T47D (cell line): ENCODE results near the gene UVSSA.
"Not testable (repeated sequence)": the region's sequence is repeated elsewhere in the genome, so short reads cannot be mapped to it uniquely, and the experiment has no call there.

Source experiments
- DNase-seq, 2 experiments: peaks; one replicate each; pipeline versions ENCODE4 v3.0.0 to v3.0.0-alpha.2; 2011 to 2012; ENCODE audit warnings: low read depth in 1 of 2, low spot score in 1 of 2
- JUND ChIP-seq: IDR thresholded peaks from 2 replicates; pipeline ENCODE4 v1.6.1; 2012; ENCODE audit warnings: low read depth
- in situ Hi-C: cut with HindIII; loops from 2 replicates; pipeline ENCODE4 v1.10.0; 2016; ENCODE audit warnings: low sequenced_read_pairs, low pct_unique_long_range_greater_than_20kb

UVSSA gene

GRCh38 chr4:1329408-1330371 lies 17.3 kb upstream of the UVSSA start:
- no peak for TF ChIP-seq JUND
- in situ Hi-C loops, result no loop called here
- DNase-seq, result no peak

- no peak for DNase-seq
- no peak for TF ChIP-seq JUND
- in situ Hi-C loops, result no loop called here
Observed at GRCh38 chr4:1330761-1331590, 16.0 kb upstream of the UVSSA start.

GRCh38 chr4:1331591-1332353 lies 15.2 kb upstream of the UVSSA start:
- no peak for DNase-seq
- no peak for TF ChIP-seq JUND
- in situ Hi-C loops, result no loop called here

GRCh38 chr4:1332686-1333085 lies 14.3 kb upstream of the UVSSA start:
- in situ Hi-C loops, result no loop called here
- DNase-seq, result no peak
- TF ChIP-seq JUND, result no peak

- in situ Hi-C loops, result no loop called here
- no peak for TF ChIP-seq JUND
- DNase-seq, result no peak
Observed at GRCh38 chr4:1333256-1333655, 13.8 kb upstream of the UVSSA start.

GRCh38 chr4:1333851-1334578 lies 13.0 kb upstream of the UVSSA start:
- in situ Hi-C loops, DNase-seq: not testable (repeated sequence)

GRCh38 chr4:1334579-1334895 lies 12.5 kb upstream of the UVSSA start:
- in situ Hi-C loops, result no loop called here
- DNase-seq, result no peak
- TF ChIP-seq JUND, result no peak

GRCh38 chr4:1335193-1335883 lies 11.7 kb upstream of the UVSSA start:
- in situ Hi-C loops, result not testable (repeated sequence)

GRCh38 chr4:1336088-1336491 lies 10.9 kb upstream of the UVSSA start:
- in situ Hi-C loops, result no loop called here
- no peak for DNase-seq
- TF ChIP-seq JUND, result no peak

More at GRCh38 chr4:1335193-1335883, 11.7 kb upstream of the UVSSA start:
- not testable (repeated sequence) for DNase-seq

GRCh38 chr4:1337376-1337831 lies 9.6 kb upstream of the UVSSA start:
- in situ Hi-C loops, result no loop called here
- DNase-seq, result no peak
- no peak for TF ChIP-seq JUND

GRCh38 chr4:1337951-1338751 lies 8.9 kb upstream of the UVSSA start:
- in situ Hi-C loops, result no loop called here
- no peak for DNase-seq
- TF ChIP-seq JUND, result no peak
